ENCODE measurements around the gene CD86. TPM values are rescaled to one million over a fixed set of nuclear protein-coding genes. Genes with fewer than 3 reads are reported as not detected.

CD86 gene
- total and polyA plus RNA-seq, 2 donors from 2014 or later, result 1.3 to 6.3 TPM

DNA sequence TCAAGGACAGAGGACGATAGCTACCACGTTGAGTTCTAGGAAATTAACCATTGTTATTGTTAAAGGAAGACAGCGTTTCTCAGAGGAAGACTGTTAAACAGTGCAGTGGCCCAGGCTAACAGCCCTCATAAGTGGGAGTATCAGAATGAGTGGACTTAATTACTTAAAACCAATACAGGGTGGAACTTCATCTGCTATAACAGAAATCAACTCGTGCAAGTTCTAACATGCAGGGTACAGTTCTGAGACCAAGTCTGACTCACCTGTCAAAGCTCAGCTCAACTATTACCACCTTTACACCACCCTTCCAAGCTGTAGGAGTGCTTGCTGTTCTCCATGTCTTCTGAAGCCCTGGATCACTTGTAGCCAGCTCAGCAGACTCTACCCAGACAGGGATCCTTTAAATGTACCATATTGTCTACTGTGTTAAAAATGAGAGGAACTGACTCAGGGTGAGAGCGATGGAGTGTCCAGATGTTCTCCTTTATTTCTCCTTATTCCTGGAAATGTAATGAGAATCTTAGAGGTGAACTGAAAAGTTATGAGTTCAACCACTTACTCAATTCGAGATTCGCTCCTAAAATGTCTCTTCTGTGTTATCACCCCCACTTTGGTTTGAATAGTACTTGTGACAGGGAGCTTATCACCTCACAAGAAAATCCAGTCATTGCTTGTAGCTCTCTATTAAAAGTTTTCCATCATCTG is 26.5 kb downstream of the CD86 start:
- Histone ChIP-seq H3K27me3 (ENCODE audit: control insufficient read depth, insufficient read depth, low read length) (no peaks in the 10 kb centered on the region), H3K9ac (ENCODE audit: low read length in 3 of 3) (no peak overlapping the region), H3K4me1 (ENCODE audit: control insufficient read depth in 2 of 3, insufficient read depth in 2 of 3, low read depth in 1 of 3, low read length in 3 of 3) (no peaks in the 10 kb centered on the region), H3K36me3 (ENCODE audit: control insufficient read depth in 2 of 3, insufficient read depth in 3 of 3, low read length in 3 of 3) (no peaks in the 10 kb centered on the region), H3K9me3 (ENCODE audit: control insufficient read depth in 2 of 3, insufficient read depth in 1 of 3, low read length in 3 of 3) (no peaks in the 10 kb centered on the region), H3K27ac (ENCODE audit: low read depth in 2 of 2, low read length in 2 of 2) (no peak overlapping the region), H3K4me3 (ENCODE audit: low read length in 3 of 3) (no peak overlapping the region)
- no peak for FAIRE-seq
- intact Hi-C loops (cut with DNase I), result no loop called here
- TF ChIP-seq, protein P1, sequence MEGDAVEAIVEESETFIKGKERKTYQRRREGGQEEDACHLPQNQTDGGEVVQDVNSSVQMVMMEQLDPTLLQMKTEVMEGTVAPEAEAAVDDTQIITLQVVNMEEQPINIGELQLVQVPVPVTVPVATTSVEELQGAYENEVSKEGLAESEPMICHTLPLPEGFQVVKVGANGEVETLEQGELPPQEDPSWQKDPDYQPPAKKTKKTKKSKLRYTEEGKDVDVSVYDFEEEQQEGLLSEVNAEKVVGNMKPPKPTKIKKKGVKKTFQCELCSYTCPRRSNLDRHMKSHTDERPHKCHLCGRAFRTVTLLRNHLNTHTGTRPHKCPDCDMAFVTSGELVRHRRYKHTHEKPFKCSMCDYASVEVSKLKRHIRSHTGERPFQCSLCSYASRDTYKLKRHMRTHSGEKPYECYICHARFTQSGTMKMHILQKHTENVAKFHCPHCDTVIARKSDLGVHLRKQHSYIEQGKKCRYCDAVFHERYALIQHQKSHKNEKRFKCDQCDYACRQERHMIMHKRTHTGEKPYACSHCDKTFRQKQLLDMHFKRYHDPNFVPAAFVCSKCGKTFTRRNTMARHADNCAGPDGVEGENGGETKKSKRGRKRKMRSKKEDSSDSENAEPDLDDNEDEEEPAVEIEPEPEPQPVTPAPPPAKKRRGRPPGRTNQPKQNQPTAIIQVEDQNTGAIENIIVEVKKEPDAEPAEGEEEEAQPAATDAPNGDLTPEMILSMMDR (IDR thresholded peaks at IDR 0.05; ENCODE audit: borderline replicate concordance, extremely low read depth, insufficient read depth), result no peak
- no peak for DNase-seq

DNA sequence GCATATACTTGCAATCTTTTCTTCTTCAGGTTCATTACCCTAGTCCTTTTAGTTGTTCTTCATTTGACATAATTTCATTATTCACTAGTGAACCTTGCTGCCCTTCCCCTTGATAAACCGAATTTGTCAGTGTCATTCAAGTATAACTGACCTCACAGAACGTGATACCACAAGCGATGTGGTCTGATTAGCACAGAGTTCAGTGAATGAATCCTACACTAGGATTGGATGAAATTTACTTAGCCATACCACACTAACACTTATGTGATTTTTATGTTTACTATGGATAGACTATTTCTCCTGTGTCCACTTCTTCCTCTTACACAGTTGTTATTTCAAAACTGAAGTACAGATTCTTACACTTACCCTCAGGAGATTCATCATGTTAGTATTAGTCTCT is 27.2 kb downstream of the CD86 start:
- no peak overlapping the region for H3K4me3 ChIP-seq (ENCODE audit: low read length in 3 of 3)
- no peaks in the 10 kb centered on the region for H3K36me3 ChIP-seq (ENCODE audit: control insufficient read depth in 2 of 3, insufficient read depth in 3 of 3, low read length in 3 of 3)
- H3K9me3 ChIP-seq (ENCODE audit: control insufficient read depth in 2 of 3, insufficient read depth in 1 of 3, low read length in 3 of 3), result no peaks in the 10 kb centered on the region
- H3K27ac ChIP-seq (ENCODE audit: low read depth in 2 of 2, low read length in 2 of 2), result no peak overlapping the region
- FAIRE-seq, result no peak
- no peak for DNase-seq
- no peaks in the 10 kb centered on the region for H3K27me3 ChIP-seq (ENCODE audit: control insufficient read depth, insufficient read depth, low read length)
- H3K4me1 ChIP-seq (ENCODE audit: control insufficient read depth in 2 of 3, insufficient read depth in 2 of 3, low read depth in 1 of 3, low read length in 3 of 3), result no peaks in the 10 kb centered on the region
- no peak overlapping the region for H3K9ac ChIP-seq (ENCODE audit: low read length in 3 of 3)
- TF ChIP-seq, protein P1 (IDR thresholded peaks at IDR 0.05; ENCODE audit: borderline replicate concordance, extremely low read depth, insufficient read depth), result no peak
- intact Hi-C loops (cut with DNase I), result no loop called here

DNA sequence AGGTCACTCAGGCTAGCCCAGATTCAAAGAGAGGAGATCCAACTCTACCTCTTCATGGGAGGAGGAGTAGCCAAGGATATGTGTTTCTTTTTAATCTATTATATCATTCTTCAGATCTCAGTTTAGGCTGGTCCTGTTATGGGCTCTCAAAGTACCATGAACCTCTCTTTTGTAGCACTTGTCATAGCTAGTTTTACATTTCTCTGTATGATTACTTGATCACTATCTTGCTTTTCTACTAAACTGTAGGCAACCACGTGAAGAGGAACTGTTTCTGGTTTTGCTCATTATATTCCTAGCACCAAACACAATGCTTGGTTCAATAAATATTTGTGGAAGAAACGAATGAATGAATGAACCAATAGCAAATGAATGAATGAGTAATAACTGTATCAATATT is 29.6 kb downstream of the CD86 start:
- no peaks in the 10 kb centered on the region for H3K9me3 ChIP-seq (ENCODE audit: control insufficient read depth in 2 of 3, insufficient read depth in 1 of 3, low read length in 3 of 3)

More for the DNA sequence above, 29.6 kb downstream of the CD86 start:
- intact Hi-C loops (cut with DNase I), result no loop called here
- no peak overlapping the region for H3K4me3 ChIP-seq (ENCODE audit: low read length in 3 of 3)
- H3K9ac ChIP-seq (ENCODE audit: low read length in 3 of 3), result no peak overlapping the region
- no peaks in the 10 kb centered on the region for H3K4me1 ChIP-seq (ENCODE audit: control insufficient read depth in 2 of 3, insufficient read depth in 2 of 3, low read depth in 1 of 3, low read length in 3 of 3)
- H3K27ac ChIP-seq (ENCODE audit: low read depth in 2 of 2, low read length in 2 of 2), result no peak overlapping the region
- TF ChIP-seq, protein P1 (IDR thresholded peaks at IDR 0.05; ENCODE audit: borderline replicate concordance, extremely low read depth, insufficient read depth), result no peak
- H3K36me3 ChIP-seq (ENCODE audit: control insufficient read depth in 2 of 3, insufficient read depth in 3 of 3, low read length in 3 of 3), result no peaks in the 10 kb centered on the region
- DNase-seq, result no peak
- H3K27me3 ChIP-seq (ENCODE audit: control insufficient read depth, insufficient read depth, low read length), result no peaks in the 10 kb centered on the region
- no peak for FAIRE-seq

All from kidney (tissue), 14 donors.